ENCODE results near the gene PSMD2.

The PSMD2 gene

GRCh38 chr3:184346480-184347190 is 47.6 kb downstream of the PSMD2 start:
- Histone ChIP-seq H3K9ac (ENCODE audit: low read length) (no peak overlapping the region), H4K20me1 (ENCODE audit: insufficient read depth, low read length) (no peaks in the 10 kb centered on the region), H3K4me1 (ENCODE audit: low read length) (peaks cover 4% of the 10 kb centered on the region; the same call in 1 of the 2 replicates), H3K79me2 (ENCODE audit: low read length) (no peaks in the 10 kb centered on the region), H2AFZ (ENCODE audit: low read length) (no peak overlapping the region), H3K9me2 (replicated peaks; ENCODE audit: insufficient read depth, low read length) (no peaks in the 10 kb centered on the region), H3F3A (ENCODE audit: insufficient read depth, low read length) (no peaks in the 10 kb centered on the region), H3K36me3 (replicated peaks; ENCODE audit: insufficient read depth, low read length) (no peaks in the 10 kb centered on the region), H3K27me3 (replicated peaks; ENCODE audit: insufficient read depth, low read length) (no peaks in the 10 kb centered on the region), H3K4me2 (ENCODE audit: low read depth, low read length) (no peak overlapping the region), H3K27ac (ENCODE audit: low read length) (no peak overlapping the region), H3K4me3 (ENCODE audit: low read length) (no peak overlapping the region), H3K9me3 (replicated peaks; ENCODE audit: insufficient read depth, low read length) (no peaks in the 10 kb centered on the region)
- no peak for DNase-seq
- TF ChIP-seq EZH2 (optimal IDR thresholded peaks at IDR 0.05; ENCODE audit: low read depth, low read length) = no peak

GRCh38 chr3:184347321-184348056 is 48.4 kb downstream of the PSMD2 start:
- no peak for TF ChIP-seq CTCF (IDR thresholded peaks at IDR 0.05; ENCODE audit: low read length)
- TF ChIP-seq EZH2 (optimal IDR thresholded peaks at IDR 0.05; ENCODE audit: low read depth, low read length) = no peak
- TF ChIP-seq EZH2phosphoT487 (IDR thresholded peaks at IDR 0.05; ENCODE audit: low read length) = no peak
- Histone ChIP-seq H2AFZ (ENCODE audit: low read length) (no peak overlapping the region), H3K36me3 (replicated peaks; ENCODE audit: insufficient read depth, low read length) (no peaks in the 10 kb centered on the region)

GRCh38 chr3:184348057-184348382 is 49.0 kb downstream of the PSMD2 start:
- no peak overlapping the region for H3K4me2 ChIP-seq (ENCODE audit: low read depth, low read length)
- no peak for DNase-seq
- H3K9ac ChIP-seq (ENCODE audit: low read length) = no peak overlapping the region
- no peaks in the 10 kb centered on the region for H4K20me1 ChIP-seq (ENCODE audit: insufficient read depth, low read length)
- no peaks in the 10 kb centered on the region for H3K9me3 ChIP-seq (replicated peaks; ENCODE audit: insufficient read depth, low read length)
- TF ChIP-seq EZH2 (optimal IDR thresholded peaks at IDR 0.05; ENCODE audit: low read depth, low read length) (no peak), CTCF (IDR thresholded peaks at IDR 0.05; ENCODE audit: low read length) (no peak), EZH2phosphoT487 (IDR thresholded peaks at IDR 0.05; ENCODE audit: low read length) (no peak)
- no peaks in the 10 kb centered on the region for H3K9me2 ChIP-seq (replicated peaks; ENCODE audit: insufficient read depth, low read length)
- no peaks in the 10 kb centered on the region for H3K27me3 ChIP-seq (replicated peaks; ENCODE audit: insufficient read depth, low read length)
- no peaks in the 10 kb centered on the region for H3K79me2 ChIP-seq (ENCODE audit: low read length)
- H2AFZ ChIP-seq (ENCODE audit: low read length) = no peak overlapping the region
- peaks cover 4% of the 10 kb centered on the region; the same call in 1 of the 2 replicates for H3K4me1 ChIP-seq (ENCODE audit: low read length)
- no peaks in the 10 kb centered on the region for H3K36me3 ChIP-seq (replicated peaks; ENCODE audit: insufficient read depth, low read length)
- H3K4me3 ChIP-seq (ENCODE audit: low read length) = no peak overlapping the region
- H3F3A ChIP-seq (ENCODE audit: insufficient read depth, low read length) = no peaks in the 10 kb centered on the region
- no peak overlapping the region for H3K27ac ChIP-seq (ENCODE audit: low read length)

More at GRCh38 chr3:184347321-184348056, 48.4 kb downstream of the PSMD2 start:
- H3K9ac ChIP-seq (ENCODE audit: low read length) = no peak overlapping the region
- no peak for DNase-seq
- peaks cover 4% of the 10 kb centered on the region; the same call in 1 of the 2 replicates for H3K4me1 ChIP-seq (ENCODE audit: low read length)
- no peaks in the 10 kb centered on the region for H3K9me2 ChIP-seq (replicated peaks; ENCODE audit: insufficient read depth, low read length)
- no peaks in the 10 kb centered on the region for H3K9me3 ChIP-seq (replicated peaks; ENCODE audit: insufficient read depth, low read length)
- H3F3A ChIP-seq (ENCODE audit: insufficient read depth, low read length) = no peaks in the 10 kb centered on the region
- no peaks in the 10 kb centered on the region for H3K27me3 ChIP-seq (replicated peaks; ENCODE audit: insufficient read depth, low read length)
- no peaks in the 10 kb centered on the region for H4K20me1 ChIP-seq (ENCODE audit: insufficient read depth, low read length)
- H3K27ac ChIP-seq (ENCODE audit: low read length) = no peak overlapping the region
- H3K4me3 ChIP-seq (ENCODE audit: low read length) = no peak overlapping the region
- no peak overlapping the region for H3K4me2 ChIP-seq (ENCODE audit: low read depth, low read length)
- no peaks in the 10 kb centered on the region for H3K79me2 ChIP-seq (ENCODE audit: low read length)
